Duodenal mucosa (tissue), 2 donors: ENCODE results near the gene PPP3R2.

Source experiments
- H3K27ac ChIP-seq: one replicate; pipeline ENCODE4 v1.7.0; 2013; ENCODE audit warnings: low read depth, low read length
- H3K27me3 ChIP-seq, 2 donors: one replicate each; pipeline ENCODE4 v1.7.0; 2013; ENCODE audit warnings: low read length in 2 of 2, control low read depth in 1 of 2; ENCODE audit not compliant: insufficient read depth in 2 of 2, control insufficient read depth in 1 of 2
- H3K36me3 ChIP-seq, 2 donors: one replicate each; pipeline ENCODE4 v1.7.0; 2013; ENCODE audit warnings: low read length in 2 of 2, control low read depth in 1 of 2; ENCODE audit not compliant: insufficient read depth in 2 of 2, control insufficient read depth in 1 of 2
- H3K4me1 ChIP-seq, 2 donors: one replicate each; pipeline ENCODE4 v1.7.0; 2013; ENCODE audit warnings: low read length in 2 of 2, control low read depth in 1 of 2; ENCODE audit not compliant: insufficient read depth in 2 of 2, control insufficient read depth in 1 of 2
- H3K4me3 ChIP-seq, 2 donors: one replicate each; pipeline ENCODE4 v1.7.0; 2013; ENCODE audit warnings: low read length in 2 of 2, low read depth in 1 of 2
- H3K9ac ChIP-seq, 2 donors: one replicate each; pipeline ENCODE4 v1.7.0; 2013; ENCODE audit warnings: low read length in 2 of 2, low read depth in 1 of 2
- H3K9me3 ChIP-seq, 2 donors: one replicate each; pipeline ENCODE4 v1.7.0; 2013; ENCODE audit warnings: low read length in 2 of 2, control low read depth in 1 of 2; ENCODE audit not compliant: control insufficient read depth in 1 of 2

PPP3R2 gene

GRCh38 chr9:101594796-101595195 lies at the start of gene PPP3R2:
TSS of gene PPP3R2 (minus strand) at chr9:101594969. CDS start at chr9:101594921, 48 bp downstream.
- no peaks in the 10 kb centered on the region for H3K36me3 ChIP-seq
- H3K27me3 ChIP-seq: peaks cover 0 to 8% of the 10 kb centered on the region in 2 donors
- no peak within 1 kb of the TSS for H3K27ac ChIP-seq
- no peak within 1 kb of the TSS for H3K4me3 ChIP-seq
- no peaks in the 10 kb centered on the region for H3K4me1 ChIP-seq
- no peaks in the 10 kb centered on the region for H3K9me3 ChIP-seq
- no peak within 1 kb of the TSS for H3K9ac ChIP-seq

- H3K27ac ChIP-seq: no peak overlapping the region
- H3K9me3 ChIP-seq: peaks cover 0 to 3% of the 10 kb centered on the region in 2 donors
- H3K36me3 ChIP-seq: no peaks in the 10 kb centered on the region
- H3K4me3 ChIP-seq: no peak overlapping the region
- H3K9ac ChIP-seq: no peak overlapping the region
- H3K27me3 ChIP-seq: no peaks in the 10 kb centered on the region
- H3K4me1 ChIP-seq: peaks cover 0 to 16% of the 10 kb centered on the region in 2 donors
Observed at GRCh38 chr9:101639785-101640665, 45.3 kb upstream of the PPP3R2 start.

- no peaks in the 10 kb centered on the region for H3K36me3 ChIP-seq
- H3K4me1 ChIP-seq: peaks cover 0 to 16% of the 10 kb centered on the region in 2 donors
- H3K9me3 ChIP-seq: peaks cover 0 to 3% of the 10 kb centered on the region in 2 donors
- H3K27ac ChIP-seq: no peak overlapping the region
- H3K27me3 ChIP-seq: no peaks in the 10 kb centered on the region
- no peak overlapping the region for H3K9ac ChIP-seq
- no peak overlapping the region for H3K4me3 ChIP-seq
Observed at GRCh38 chr9:101639311-101639710, 44.5 kb upstream of the PPP3R2 start.

- Histone ChIP-seq H3K4me1 (peaks cover 0 to 16% of the 10 kb centered on the region in 2 donors), H3K9me3 (no peaks in the 10 kb centered on the region), H3K4me3 (no peak overlapping the region), H3K27ac (no peak overlapping the region), H3K36me3 (no peaks in the 10 kb centered on the region), H3K27me3 (no peaks in the 10 kb centered on the region), H3K9ac (no peak overlapping the region)
Observed at GRCh38 chr9:101636247-101636646, 41.5 kb upstream of the PPP3R2 start.

- Histone ChIP-seq H3K27ac (no peak overlapping the region), H3K36me3 (no peaks in the 10 kb centered on the region), H3K9me3 (no peaks in the 10 kb centered on the region), H3K4me3 (no peak overlapping the region), H3K4me1 (peaks cover 0 to 15% of the 10 kb centered on the region in 2 donors), H3K27me3 (no peaks in the 10 kb centered on the region), H3K9ac (no peak overlapping the region)
Observed at GRCh38 chr9:101635473-101635872, 40.7 kb upstream of the PPP3R2 start.

GRCh38 chr9:101634741-101635409 lies 40.1 kb upstream of the PPP3R2 start:
- H3K36me3 ChIP-seq: no peaks in the 10 kb centered on the region
- no peak overlapping the region for H3K9ac ChIP-seq
- H3K27me3 ChIP-seq: no peaks in the 10 kb centered on the region
- no peaks in the 10 kb centered on the region for H3K9me3 ChIP-seq
- H3K4me3 ChIP-seq: no peak overlapping the region
- peaks cover 0 to 10% of the 10 kb centered on the region in 2 donors for H3K4me1 ChIP-seq
- no peak overlapping the region for H3K27ac ChIP-seq

- H3K27ac ChIP-seq: no peak overlapping the region
- H3K4me3 ChIP-seq: no peak overlapping the region
- H3K27me3 ChIP-seq: no peaks in the 10 kb centered on the region
- H3K9me3 ChIP-seq: no peaks in the 10 kb centered on the region
- no peak overlapping the region for H3K9ac ChIP-seq
- no peaks in the 10 kb centered on the region for H3K4me1 ChIP-seq
- no peaks in the 10 kb centered on the region for H3K36me3 ChIP-seq
Observed at GRCh38 chr9:101632611-101633010, 37.8 kb upstream of the PPP3R2 start.

GRCh38 chr9:101631892-101632291 lies 37.1 kb upstream of the PPP3R2 start:
- no peaks in the 10 kb centered on the region for H3K9me3 ChIP-seq
- H3K36me3 ChIP-seq: no peaks in the 10 kb centered on the region
- H3K9ac ChIP-seq: no peak overlapping the region
- H3K27ac ChIP-seq: no peak overlapping the region
- H3K4me1 ChIP-seq: no peaks in the 10 kb centered on the region
- H3K4me3 ChIP-seq: no peak overlapping the region
- H3K27me3 ChIP-seq: no peaks in the 10 kb centered on the region

GRCh38 chr9:101629636-101630035 lies 34.9 kb upstream of the PPP3R2 start:
- no peaks in the 10 kb centered on the region for H3K36me3 ChIP-seq

GRCh38 chr9:101628173-101628572 lies 33.4 kb upstream of the PPP3R2 start:
- Histone ChIP-seq H3K9ac (no peak overlapping the region), H3K36me3 (no peaks in the 10 kb centered on the region), H3K4me1 (no peaks in the 10 kb centered on the region), H3K4me3 (no peak overlapping the region), H3K27ac (no peak overlapping the region), H3K9me3 (no peaks in the 10 kb centered on the region), H3K27me3 (no peaks in the 10 kb centered on the region)

More at GRCh38 chr9:101629636-101630035, 34.9 kb upstream of the PPP3R2 start:
- Histone ChIP-seq H3K9ac (no peak overlapping the region), H3K27ac (no peak overlapping the region), H3K4me1 (no peaks in the 10 kb centered on the region), H3K27me3 (no peaks in the 10 kb centered on the region), H3K4me3 (no peak overlapping the region), H3K9me3 (no peaks in the 10 kb centered on the region)
